Stimulated activated CD8-positive, alpha-beta memory T cell treated with anti-CD3 and anti-CD28 coated beads, Interleukin-12 subunit alpha, Interleukin-12 subunit beta, amount 100 ng/mL, for 24 hours (primary cell): ENCODE results near the gene JMJD8.

Source experiments
- DNase-seq: peaks from one replicate; pipeline ENCODE4 v3.0.0-alpha.2; 2020; ENCODE audit errors: extremely low read depth

Gene JMJD8

DNA sequence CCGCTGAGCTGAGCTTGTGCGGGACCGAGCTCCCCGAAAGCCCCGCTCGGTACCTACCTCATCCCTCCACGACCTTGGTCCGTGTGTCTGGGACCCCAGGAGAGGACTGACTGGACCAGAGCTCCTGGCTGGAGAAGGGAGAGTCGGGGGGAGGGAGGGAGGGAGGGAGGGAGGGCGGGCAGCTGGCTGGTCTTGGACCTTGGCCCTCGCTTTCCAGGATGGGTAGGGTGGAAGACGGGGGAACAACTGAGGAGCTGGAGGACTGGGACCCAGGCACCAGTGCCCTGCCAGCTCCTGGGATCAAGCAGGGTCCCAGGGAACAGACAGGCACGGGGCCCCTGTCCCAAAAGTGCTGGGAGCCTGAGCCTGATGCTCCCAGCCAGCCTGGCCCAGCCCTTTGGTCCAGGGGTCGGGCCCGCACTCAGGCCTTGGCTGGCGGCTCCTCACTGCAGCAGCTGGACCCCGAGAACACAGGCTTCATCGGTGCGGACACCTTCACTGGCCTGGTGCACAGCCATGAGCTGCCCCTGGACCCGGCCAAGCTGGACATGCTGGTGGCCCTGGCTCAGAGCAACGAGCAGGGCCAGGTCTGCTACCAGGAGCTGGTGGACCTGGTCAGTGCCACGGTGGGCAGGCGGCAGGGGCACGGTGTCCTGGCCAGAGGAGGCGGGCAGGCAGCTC is 8.1 kb downstream of the JMJD8 start:
- no peak for DNase-seq

DNA sequence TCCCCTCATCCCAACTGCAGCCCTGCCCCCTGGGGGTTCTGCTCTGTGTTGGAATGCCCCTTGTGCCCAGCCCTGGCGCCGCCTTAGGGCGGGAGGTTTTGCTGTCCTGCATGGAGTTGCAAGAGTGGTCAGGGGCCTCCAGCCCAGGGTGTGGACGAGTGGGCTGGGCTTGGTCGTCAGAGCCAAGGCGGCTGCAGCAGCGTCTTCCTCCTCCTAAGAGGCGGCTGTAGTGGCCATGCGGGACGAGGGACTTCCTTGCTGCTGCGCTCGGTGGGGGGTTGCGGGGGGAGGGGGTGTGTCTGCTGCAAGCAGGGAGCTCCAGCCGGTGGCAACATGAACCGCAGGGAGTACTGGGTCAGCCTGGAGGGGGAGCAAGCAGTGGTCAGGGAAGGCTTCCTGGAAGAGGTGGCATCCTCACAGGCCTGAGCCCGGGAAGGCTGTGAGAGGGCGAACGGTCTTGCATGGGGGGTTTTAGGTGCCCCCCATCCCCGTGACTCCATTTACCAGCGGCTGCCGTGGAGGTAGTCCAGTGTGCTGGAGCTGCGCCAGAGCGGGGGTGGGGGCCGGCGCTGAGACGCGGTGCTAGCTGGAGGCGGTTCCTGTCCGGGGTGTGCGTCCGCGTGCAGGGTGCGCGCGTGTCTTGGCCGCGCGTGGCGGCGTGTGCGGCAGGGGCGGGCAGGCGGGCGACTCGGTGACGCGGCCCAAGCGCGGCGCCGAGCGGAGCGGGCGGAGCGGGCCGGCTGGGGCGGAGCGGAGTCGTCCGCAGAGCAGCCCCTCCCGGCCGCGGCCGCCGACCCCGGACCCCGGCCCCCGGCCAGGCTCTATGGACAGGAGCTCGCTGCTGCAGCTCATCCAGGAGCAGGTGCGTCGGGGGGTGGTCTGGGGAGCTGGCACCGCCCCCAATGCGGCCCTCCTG is 8.9 kb downstream of the JMJD8 start, which contains the start of gene RHBDL1:
Gene RHBDL1, plus strand, starts transcription at position 704 of the 916 bp plus-strand sequence. Its CDS starts 120 bp downstream, at position 824.
- no peak for DNase-seq

DNA sequence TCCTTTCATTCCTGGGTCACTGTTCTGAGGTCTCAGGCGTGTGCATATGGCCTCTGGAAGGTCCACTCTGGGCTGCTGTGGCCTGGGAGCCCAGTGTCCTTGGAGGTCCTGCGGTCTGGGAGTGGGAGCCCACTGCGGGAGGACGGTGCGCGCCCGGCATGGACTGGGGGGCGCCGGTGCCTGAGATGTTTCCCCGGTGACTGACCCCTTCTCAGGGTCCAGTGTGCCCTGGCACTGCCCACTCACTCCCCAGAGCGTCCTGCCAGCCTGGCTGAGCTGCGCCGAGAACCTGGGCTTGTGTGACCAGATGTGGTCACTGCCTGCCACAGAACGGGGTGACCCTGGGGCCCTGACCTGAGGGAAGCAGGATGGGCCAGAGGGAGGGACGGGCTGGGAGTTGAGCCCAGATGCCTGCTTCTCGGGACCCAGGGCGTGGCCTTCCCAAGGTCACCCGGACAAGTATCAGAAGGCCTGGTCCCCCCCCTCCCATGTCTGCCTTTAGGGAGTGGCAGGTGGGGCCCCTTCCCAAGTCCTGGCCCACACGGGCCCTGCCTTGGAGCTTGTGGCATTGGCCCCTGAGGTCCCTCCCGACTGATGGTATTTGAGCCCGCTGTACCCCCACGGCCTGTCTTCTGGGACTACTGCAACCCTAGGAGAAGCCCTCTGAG is 9.8 kb downstream of the JMJD8 start:
- no peak for DNase-seq

DNA sequence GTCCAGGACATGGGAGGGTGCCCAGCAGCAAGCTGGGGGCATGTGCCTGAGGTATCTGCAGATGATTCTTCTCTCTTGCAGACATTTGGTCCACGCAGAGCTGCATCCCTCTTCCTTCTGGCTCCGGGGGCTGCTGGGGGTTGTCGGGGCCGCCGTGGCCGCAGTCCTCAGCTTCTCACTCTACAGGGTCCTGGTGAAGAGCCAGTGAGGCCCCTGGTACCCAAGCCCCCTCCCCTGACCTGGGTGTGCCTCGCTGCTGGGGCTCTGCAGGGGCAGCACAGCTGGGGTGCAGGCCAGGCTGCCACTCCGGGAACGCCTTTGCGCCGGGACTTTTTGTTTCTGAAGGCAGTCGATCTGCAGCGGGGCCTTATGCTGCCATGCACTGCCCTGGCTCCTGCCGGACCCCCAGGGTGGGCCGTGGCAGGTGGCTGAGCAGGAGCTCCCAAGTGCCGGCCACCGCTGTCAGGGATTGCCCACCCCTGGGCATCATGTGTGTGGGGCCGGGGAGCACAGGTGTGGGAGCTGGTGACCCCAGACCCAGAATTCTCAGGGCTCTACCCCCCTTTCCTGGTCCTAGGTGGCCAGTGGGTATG is 10.6 kb downstream of the JMJD8 start:
- DNase-seq: no peak

DNA sequence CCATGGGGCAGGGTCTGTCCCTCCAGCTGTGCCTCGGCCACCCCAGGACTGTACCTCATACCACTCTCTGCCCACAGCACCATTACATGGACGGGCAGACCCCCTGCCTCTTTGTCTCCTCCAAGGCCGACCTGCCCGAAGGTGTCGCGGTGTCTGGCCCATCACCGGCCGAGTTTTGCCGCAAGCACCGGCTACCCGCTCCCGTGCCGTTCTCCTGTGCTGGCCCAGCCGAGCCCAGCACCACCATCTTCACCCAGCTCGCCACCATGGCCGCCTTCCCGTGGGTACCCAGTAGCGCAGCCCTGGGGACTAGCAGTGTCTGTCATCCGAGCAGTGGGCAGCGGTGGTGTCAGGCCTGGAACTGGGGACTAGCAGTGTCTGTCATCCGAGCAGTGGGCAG is 11.3 kb downstream of the JMJD8 start:
- DNase-seq: no peak

DNA sequence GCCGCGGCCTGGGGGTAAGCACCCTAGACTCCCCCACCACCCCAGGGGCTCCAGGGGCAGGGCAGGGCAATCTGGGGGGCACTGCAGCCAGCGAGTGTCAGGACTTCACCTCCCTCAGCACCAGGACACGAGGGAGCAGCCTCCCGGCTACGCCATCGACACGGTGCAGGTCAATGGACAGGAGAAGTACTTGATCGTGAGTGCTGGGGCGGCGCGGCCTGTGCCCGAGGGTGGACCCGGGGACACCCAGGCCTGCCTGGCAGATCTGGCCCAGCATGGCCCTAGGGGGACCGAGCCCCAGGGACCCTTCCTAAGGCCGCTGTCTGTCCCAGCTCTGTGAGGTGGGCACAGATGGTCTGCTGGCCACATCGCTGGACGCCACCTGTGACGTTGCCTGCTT is 11.8 kb downstream of the JMJD8 start:
- no peak for DNase-seq

DNA sequence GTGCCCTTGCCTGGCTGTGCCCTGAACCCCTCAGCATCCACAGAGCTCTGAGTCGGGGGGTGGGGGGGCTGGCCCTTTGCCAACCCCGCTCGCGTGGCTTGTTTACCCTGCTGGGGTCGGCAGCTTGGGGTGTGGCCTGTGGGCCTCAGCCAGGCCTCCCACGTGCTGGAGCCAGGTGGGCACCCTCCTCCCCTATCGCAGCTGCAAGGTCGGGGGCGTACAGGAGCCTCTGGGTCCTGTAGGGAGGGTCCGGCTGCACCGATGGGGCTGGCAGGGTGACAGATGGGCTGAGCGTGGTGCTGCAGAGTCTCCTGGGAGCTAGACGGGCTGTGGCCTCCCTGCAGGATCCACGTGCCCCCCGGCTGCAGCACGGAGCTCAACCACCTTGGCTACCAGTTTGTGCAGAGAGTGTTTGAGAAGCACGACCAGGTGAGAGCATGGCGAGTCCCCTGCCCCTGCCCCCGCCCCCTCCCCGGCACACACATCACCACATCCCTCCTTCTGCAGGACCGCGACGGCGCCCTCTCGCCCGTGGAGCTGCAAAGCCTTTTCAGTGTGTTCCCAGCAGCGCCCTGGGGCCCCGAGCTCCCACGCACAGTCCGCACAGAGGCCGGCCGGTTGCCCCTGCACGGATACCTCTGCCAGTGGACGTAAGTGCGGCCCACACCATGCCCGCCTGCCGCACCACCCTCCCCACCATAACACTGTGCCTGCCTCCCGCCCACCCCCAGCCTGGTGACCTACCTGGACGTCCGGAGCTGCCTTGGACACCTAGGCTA is 12.6 kb downstream of the JMJD8 start:
- DNase-seq: no peak

DNA sequence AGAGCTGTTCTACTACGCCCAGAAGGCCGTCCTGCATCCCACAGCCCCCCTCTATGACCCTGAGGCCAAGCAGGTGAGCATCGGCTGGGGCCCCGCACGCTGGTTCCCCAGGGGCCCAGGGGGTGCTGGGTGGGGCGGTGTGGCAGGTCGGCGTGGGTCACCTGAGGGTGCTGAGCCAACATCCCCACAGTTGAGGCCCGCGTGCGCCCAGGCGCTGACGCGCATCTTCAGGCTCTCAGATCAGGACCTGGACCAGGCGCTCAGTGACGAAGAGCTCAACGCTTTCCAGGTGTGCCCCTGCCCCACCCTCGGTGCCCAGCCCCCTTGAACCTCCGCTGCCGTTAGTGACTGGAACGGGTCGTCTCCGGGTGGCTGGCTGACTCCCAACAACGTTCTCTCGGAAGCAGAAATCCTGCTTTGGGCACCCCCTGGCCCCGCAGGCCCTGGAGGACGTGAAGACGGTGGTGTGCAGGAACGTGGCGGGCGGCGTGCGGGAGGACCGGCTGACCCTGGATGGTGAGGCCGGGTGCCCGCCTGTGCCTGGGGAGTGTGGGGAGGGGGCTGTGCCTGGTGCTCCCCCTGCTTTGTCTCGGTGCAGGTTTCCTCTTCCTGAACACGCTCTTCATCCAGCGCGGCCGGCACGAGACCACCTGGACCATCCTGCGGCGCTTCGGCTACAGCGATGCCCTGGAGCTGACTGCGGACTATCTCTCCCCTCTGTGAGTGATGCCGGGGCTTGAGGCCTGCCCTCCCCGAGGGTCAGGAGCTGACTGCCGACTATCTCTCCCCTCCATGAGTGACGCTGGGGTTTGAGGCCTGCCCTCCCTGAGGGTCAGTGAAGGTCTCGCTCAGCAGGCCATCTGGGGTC is 13.4 kb downstream of the JMJD8 start:
- DNase-seq: no peak

DNA sequence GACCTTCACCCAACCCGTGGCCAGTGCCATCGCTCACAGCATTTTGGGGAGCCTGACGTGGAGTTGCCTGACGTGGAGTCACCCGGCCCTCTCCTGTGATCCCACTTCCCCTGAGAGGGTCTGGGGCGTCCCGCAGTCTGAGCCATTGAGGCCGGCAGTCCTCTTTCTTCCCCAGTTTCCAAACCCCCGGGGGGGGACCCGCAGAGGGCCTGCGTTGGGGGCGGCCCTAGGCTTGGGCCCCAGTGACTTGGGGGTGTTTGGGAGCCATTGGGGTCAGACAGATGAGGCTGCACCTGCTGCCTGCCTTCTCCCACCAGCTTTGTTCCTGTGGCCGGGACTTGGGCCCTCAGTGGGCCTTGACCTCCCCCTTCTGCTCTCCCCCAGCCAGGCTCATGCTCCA is 14.5 kb downstream of the JMJD8 start:
- DNase-seq: no peak

DNA sequence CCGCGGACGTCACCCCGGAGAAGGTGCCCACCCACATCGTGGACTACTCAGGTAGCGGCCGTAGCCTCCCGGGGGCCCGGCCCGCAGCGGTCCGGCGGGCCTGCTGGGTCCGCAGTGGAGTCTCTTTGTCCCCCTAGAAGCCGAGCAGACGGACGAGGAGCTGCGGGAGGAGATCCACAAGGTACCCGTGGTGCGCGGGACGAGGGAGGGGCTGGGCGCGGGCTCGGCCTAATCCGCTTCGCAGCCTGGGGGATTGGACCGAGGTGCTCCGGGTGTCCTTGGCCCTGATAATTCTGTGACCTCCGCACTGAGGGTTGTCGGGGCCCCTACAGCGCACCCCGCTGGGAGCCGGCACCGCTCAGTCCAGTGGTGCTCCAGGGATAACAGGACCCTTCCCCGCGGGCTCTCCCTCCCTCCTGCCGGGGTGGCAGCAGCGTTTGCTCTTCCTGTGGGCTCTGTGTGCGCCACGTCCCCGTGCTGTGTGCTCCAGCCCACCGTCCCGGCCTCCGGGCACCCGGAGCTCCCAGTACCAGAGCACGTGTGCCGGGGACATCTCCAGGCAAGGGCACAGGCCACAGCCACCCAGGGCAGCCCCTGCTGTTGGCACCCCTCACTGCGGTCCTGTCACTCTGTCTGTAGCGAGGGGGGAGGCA is 15.5 kb downstream of the JMJD8 start:
- no peak for DNase-seq

DNA sequence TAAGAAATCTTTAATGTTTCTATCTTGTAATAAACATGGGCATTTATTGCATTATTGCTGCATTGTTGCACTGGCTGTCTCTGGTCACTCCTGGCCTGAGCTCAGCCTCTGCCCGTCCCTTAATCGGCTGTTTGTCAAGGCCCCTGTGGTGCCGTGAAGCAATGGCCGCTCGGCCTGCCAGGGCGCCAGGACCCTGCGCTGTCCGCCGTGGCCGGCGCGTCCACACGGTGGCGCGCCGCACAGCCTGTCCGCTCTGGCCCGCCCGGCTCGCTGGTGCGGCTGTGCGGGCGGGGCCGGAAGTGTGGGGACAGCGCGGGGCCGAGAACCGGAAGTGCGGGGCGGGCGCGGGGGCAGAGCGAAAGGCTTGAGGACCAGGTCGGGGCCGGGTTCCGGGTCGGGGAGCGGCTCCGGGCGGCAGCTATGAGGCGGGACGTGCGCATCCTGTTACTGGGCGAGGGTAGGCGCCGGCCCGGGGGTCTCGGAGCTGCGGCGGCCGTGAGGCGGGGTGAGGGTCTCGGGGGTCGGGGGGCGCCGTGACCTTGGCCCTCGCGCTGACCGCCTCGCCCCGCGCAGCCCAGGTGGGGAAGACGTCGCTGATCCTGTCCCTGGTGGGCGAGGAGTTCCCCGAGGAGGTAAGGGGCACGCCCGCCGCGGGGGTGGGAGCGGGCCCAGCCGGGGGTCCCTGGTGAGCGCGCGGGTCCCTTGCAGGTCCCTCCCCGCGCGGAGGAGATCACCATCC is 16.2 kb downstream of the JMJD8 start, which contains the start of gene RHOT2:
Gene RHOT2, plus strand, starts transcription at position 353 of the 739 bp plus-strand sequence. Its CDS starts 68 bp downstream, at position 421.
- peak; percentile 77 for DNase-seq

DNA sequence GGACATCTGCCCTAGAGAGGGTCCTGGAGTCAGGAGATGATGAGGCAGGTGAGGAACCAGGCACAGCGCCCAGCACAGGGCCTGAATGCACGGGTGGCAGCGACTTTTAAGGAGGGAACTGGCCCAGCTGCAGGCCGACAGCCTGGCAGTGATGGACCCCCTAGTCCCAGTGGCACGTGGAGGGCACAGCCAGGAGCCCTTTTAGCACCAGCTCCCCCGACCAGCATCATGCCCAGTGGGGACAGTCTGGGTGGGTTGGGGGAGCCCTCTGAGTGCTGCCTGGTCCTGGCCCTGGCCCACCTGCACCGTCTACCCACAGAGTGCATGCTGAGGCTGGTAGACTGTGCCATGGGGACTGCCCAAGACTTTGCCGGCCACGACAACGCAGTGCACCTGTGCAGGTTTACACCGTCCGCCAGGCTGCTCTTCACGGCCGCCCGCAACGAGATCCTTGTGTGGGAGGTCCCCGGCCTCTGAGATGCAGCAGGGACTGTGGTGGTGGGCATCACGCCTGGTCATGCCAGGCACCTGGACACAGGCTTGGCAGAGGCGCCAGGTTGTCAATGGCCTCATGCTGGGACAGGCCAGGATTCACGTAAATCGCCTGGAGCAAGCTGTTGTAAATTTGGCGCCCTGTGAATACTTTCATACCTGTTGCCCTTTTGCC is 16.9 kb downstream of the JMJD8 start:
- DNase-seq: no peak

DNA sequence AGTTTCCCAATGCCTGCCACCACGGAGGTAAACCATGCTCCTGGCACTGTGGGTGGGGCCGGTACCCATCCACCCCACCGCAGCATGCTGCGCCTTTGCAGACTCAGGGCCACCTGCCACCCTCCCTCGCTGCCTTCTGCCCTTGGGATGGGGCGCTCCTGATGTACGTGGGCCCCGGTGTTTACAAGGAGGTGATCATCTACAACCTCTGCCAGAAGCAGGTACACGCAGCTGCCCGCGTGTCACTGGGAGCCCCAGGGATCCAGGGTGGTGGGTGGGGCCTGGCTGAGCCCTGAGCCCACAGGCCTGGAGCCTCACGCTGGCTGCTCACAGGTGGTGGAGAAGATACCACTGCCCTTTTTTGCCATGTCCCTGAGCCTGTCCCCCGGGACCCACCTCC is 17.6 kb downstream of the JMJD8 start:
- no peak for DNase-seq

DNA sequence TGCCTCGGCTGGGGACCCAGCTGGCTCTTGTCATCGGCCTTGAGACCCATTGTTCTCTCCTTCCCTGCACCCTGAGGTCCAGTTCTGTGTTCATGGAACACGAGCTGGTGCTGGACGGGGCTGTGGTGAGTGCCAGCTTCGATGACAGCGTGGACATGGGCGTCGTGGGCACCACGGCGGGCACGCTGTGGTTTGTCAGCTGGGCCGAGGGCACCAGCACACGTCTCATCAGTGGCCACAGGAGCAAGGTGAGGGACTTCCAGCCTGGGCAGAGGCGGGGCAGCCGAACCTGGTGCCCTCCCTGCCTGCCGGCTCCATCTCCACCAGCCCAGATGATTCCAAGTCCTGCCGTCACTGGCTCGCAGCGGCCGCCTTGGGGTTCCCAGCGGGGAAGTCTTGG is 21.5 kb downstream of the JMJD8 start:
- DNase-seq: no peak

DNA sequence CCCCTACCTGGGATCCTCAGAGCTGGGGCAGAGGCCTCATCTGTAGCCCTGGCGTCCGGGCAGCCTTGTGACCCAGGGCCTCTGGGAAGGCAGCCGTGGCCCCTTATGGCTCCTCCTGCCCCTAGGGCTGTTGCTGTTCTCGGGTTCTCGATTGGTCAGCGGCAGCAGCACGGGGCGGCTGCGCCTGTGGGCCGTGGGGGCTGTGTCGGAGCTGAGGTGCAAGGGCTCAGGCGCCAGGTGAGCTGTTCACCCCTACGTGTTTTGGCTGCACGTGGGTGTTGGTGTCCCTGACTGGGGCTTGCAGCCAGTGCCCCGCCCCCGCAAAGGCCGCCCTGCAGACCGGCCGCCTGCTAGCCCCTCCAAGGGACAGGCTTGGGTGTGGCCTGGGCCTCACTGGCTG is 22.0 kb downstream of the JMJD8 start:
- DNase-seq: no peak

DNA sequence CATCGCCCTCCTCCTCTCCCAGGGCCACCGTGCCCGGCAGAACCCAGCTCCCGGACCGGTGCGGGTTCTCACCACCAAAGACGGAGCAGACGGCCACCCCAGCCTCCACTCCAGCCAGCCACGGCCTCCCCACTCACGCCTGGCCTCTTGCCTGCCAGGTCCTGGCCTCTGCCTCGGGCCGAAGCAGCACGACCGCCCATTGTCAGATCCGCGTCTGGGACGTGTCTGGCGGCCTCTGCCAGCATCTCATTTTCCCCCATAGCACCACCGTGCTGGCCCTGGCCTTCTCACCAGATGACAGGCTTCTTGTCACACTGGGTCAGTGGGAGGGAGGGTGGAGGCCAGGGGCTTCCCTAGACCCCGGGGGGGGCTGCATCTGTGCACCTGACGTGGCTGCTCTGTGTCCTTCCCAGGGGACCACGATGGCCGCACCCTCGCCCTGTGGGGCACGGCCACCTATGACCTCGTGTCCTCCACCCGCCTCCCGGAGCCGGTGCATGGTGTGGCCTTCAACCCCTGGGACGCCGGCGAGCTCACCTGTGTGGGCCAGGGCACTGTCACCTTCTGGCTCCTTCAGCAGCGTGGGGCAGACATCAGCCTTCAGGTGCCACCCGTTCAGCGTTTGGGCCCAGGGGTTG is 22.8 kb downstream of the JMJD8 start:
- no peak for DNase-seq

DNA sequence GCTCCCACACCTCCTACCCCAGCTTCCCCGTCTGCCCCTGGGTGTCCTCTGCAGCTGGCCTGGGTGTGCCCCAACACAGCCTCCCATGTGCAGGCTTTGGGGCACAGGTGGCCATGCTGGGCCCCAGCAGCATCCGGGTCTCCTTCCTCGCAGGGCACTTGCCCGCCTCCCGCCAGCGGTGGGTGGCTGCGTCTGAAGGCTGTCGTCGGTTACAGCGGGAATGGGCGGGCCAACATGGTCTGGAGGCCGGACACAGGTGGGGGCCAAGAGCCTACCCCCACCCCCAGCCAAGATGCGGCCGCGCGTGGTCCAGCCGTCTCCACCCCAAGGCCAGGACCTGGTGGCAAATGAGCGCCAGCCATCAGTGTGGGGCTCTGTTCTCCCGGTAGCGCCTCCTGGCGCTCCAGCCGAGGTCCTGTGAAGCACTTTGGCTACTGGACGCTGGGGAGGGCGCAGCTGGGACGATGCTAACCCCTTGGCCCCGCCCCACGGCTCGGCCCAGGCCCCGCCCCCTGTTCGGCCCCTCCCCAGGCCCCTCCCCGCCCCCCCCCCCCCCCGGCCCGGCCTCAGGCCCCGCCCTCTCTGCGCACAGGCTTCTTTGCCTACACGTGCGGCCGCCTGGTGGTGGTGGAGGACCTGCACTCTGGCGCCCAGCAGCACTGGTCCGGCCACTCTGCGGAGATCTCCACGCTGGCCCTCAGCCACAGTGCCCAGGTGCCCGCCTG is 23.5 kb downstream of the JMJD8 start:
- peak; percentile 52 for DNase-seq
